Smooth muscle cell of the pulmonary artery (primary cell): ENCODE data around the gene TAGLN3. TPM values are rescaled to one million over a fixed set of nuclear protein-coding genes. Genes with fewer than 3 reads are reported as not detected.

ENCODE experiments used
- total RNA-seq: library from RNA; depleted of rRNA; stranded (reverse); fragments of >200 nt; gene quantifications from 2 replicates; pipeline ENCODE4 v1.2.3, GENCODE V29; 2014

TAGLN3 gene
- 0.26 and 3.5 TPM in 2 replicates for total RNA-seq

DNA sequence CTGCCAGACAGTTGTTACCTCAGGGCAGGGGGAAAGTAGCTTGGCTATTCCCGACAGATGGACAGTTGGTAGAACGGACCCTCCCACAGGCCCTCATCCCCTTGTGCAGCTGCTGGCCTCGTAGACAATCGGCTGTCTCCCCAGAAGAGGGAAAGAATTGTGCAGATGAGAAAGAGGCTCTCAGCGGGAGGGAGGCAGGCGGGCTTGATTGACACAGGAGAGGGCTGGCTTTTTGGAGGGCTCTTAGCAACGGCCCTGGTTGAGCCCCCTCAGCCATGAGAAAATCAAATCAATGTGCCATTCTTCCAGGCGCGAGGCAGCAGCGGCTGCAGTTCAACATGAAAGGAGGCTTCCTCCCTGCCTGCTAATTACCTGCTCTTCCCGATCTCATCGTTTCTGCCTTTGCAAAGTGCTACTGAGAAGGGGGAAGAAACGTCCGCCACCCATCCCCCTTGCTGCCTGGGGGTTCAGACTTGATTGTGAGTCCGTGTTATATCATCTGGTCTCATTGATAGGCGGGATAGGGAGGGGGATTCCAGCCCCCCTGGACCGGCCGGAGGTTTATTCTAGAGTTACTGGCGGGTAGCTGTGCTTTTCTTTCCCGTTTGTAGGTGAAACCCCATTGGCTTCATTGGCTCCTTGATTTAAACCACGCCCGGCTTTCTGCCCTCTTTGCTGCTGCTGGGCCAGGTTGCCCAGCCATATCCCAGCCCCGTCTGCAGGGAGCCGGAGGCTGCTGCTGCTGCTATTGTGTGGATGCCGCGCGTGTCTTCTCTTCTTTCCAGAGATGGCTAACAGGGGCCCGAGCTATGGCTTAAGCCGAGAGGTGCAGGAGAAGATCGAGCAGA, at the start of gene TAGLN3:
Gene TAGLN3 (plus strand): TSS at position 287 of the 848 bp plus-strand sequence. CDS start 501 bp downstream, at position 788.

DNA sequence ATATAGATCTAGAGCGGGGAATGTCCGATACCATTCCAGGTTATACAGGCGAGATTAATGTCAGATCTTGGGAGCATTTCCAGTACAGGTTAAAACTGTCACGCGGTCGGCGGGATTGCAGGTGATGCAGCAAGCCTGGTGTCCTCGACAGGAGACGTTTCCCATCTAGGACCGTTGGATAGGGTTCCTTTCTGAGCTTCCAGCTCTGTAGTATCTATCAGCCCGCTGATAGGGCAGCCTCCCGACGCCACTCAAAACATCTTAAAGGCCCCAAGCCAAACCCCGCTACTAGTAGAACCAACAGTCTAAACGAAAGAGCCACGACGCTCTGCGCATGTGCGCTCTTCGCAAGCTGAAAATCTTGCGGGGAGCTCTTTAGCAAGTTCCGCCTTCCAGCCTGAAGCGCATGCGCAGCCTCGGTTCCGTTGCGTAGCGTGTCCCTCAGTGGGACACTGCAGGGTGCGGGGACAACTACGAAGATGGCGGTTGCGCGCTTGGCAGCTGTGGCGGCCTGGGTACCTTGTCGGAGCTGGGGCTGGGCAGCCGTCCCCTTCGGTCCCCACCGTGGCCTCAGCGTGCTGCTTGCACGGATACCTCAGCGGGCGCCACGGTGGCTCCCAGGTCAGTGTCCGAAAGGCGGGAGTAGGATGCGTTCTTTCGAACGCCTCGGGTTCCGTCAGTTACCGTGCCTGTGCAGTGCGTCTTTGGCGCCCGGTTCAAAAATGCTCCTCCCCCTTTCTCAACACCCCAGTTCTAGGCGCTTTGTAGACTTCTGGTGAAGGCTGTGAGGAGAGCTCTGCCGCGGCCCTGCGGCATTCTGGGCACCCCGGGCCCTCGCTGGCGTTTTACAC, 19.9 kb upstream of the TAGLN3 start, which contains the start of gene ABHD10:
Gene ABHD10 (plus strand): TSS at position 444 of the 851 bp plus-strand sequence. CDS start 36 bp downstream, at position 480.

DNA sequence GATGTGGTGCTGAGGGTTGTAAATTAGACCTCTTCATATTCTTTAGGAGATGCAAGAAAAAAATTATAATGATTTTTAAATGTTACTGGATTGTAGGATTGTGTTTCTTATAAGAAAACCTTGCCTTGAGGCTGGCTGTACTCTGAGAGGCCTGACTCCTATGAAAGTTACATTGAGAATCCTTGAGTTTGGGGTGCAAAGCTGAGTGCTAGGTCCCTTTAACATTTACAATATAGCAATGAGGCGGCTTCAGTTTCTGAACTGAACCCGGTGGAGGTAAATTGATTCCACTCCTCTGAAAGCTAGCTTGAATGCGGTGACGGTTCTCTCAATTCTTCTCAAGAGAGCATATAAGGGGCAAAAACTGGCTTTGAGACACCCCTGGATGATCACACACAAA, 35.7 kb downstream of the TAGLN3 start, which contains the start of gene TMPRSS7:
Gene TMPRSS7 (plus strand): TSS at position 301 of the 400 bp plus-strand sequence. CDS start 110 bp downstream, outside the sequence.

Other genes with a start within 250 kb of the TAGLN3 start
- 78.1 and 101 TPM in 2 replicates for gene PHLDB2, start 139.7 kb upstream of the TAGLN3 start, total RNA-seq
- gene ABHD10, start 19.9 kb upstream of the TAGLN3 start, total RNA-seq, result 40.6 and 47.5 TPM in 2 replicates
- not detected in 2 replicates for gene TMPRSS7, start 35.8 kb downstream of the TAGLN3 start, total RNA-seq
- gene C3orf52, start 87.5 kb downstream of the TAGLN3 start, total RNA-seq, result 2.5 and 13.6 TPM in 2 replicates
- gene GCSAM, start 134.3 kb downstream of the TAGLN3 start, total RNA-seq, result not detected in 2 replicates